HL-60 (cell line): ENCODE data around the gene DYNC1I1.

Experiments used
- DNase-seq, 2 experiments: peaks; one replicate each; pipeline ENCODE4 v3.0.0-alpha.2; 2010 to 2020; ENCODE audit warnings: low read depth in 1 of 2, low spot score in 1 of 2
- H3K27ac ChIP-seq: fragments of 250-450 bp; sonication (Bioruptor Pico); replicated peaks from 2 replicates; pipeline ENCODE4 v1.5.1; 2020; ENCODE audit warnings: mild to moderate bottlenecking, moderate library complexity
- H3K27me3 ChIP-seq: fragments of 250-450 bp; sonication (Bioruptor Pico); 2 replicates; pipeline ENCODE4 v1.5.1; 2021; ENCODE audit warnings: mild to moderate bottlenecking, moderate library complexity; ENCODE audit not compliant: insufficient read depth, poor library complexity, severe bottlenecking
- H3K4me3 ChIP-seq: replicated peaks from 2 replicates; pipeline ENCODE4 v1.5.1; 2011; ENCODE audit warnings: mild to moderate bottlenecking, control low read depth, low read length; ENCODE audit not compliant: insufficient read depth
- GABPA ChIP-seq: IDR thresholded peaks from 2 replicates; pipeline ENCODE4 v1.6.1; 2012; ENCODE audit warnings: low read depth
- POLR2AphosphoS5 ChIP-seq: IDR thresholded peaks from 2 replicates; pipeline ENCODE4 v1.6.1; 2012; ENCODE audit warnings: low read depth
- REST ChIP-seq: IDR thresholded peaks from 2 replicates; pipeline ENCODE4 v1.6.1; 2012; ENCODE audit warnings: low read depth; ENCODE audit not compliant: insufficient replicate concordance
- SPI1 ChIP-seq: IDR thresholded peaks from 2 replicates; pipeline ENCODE4 v1.6.1; 2012; ENCODE audit warnings: low read depth, mild to moderate bottlenecking, borderline replicate concordance
- TF ChIP-seq, protein P1 (sequence below): IDR thresholded peaks from one replicate; pipeline ENCODE4 v1.5.1; 2011; ENCODE audit warnings: low read length, control low read depth, inconsistent platforms; ENCODE audit not compliant: insufficient read depth

Gene DYNC1I1

GRCh38 chr7:95755277-95755934, 16.9 kb upstream of the DYNC1I1 start:
- H3K4me3 ChIP-seq, result no peak overlapping the region
- DNase-seq, result no peak
- no peaks in the 10 kb centered on the region for H3K27me3 ChIP-seq
- TF ChIP-seq POLR2AphosphoS5 (no peak), REST (no peak), GABPA (no peak), SPI1 (no peak)
- TF ChIP-seq, protein P1, sequence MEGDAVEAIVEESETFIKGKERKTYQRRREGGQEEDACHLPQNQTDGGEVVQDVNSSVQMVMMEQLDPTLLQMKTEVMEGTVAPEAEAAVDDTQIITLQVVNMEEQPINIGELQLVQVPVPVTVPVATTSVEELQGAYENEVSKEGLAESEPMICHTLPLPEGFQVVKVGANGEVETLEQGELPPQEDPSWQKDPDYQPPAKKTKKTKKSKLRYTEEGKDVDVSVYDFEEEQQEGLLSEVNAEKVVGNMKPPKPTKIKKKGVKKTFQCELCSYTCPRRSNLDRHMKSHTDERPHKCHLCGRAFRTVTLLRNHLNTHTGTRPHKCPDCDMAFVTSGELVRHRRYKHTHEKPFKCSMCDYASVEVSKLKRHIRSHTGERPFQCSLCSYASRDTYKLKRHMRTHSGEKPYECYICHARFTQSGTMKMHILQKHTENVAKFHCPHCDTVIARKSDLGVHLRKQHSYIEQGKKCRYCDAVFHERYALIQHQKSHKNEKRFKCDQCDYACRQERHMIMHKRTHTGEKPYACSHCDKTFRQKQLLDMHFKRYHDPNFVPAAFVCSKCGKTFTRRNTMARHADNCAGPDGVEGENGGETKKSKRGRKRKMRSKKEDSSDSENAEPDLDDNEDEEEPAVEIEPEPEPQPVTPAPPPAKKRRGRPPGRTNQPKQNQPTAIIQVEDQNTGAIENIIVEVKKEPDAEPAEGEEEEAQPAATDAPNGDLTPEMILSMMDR, result no peak
- no peak overlapping the region for H3K27ac ChIP-seq

- TF ChIP-seq GABPA (no peak), POLR2AphosphoS5 (no peak), SPI1 (no peak), REST (no peak)
- TF ChIP-seq, protein P1, result no peak
- DNase-seq, result no peak
- Histone ChIP-seq H3K4me3 (no peak overlapping the region), H3K27ac (no peak overlapping the region), H3K27me3 (no peaks in the 10 kb centered on the region)
Observed at GRCh38 chr7:95758187-95758586, 14.2 kb upstream of the DYNC1I1 start.

- TF ChIP-seq GABPA, result no peak
- TF ChIP-seq, protein P1, result no peak
- TF ChIP-seq SPI1, result no peak
- no peak for TF ChIP-seq REST
- TF ChIP-seq POLR2AphosphoS5, result no peak
- H3K27ac ChIP-seq, result no peak overlapping the region
- DNase-seq, result no peak
- no peak overlapping the region for H3K4me3 ChIP-seq
- no peaks in the 10 kb centered on the region for H3K27me3 ChIP-seq
Observed at GRCh38 chr7:95766086-95766485, 6.3 kb upstream of the DYNC1I1 start.
